HG02798 (cell line): Measurements from ENCODE around the gene MARCHF3.
"Not testable (repeated sequence)": the region's sequence is repeated elsewhere in the genome, so short reads cannot be mapped to it uniquely, and the experiment has no call there.

ENCODE experiments used
- ATAC-seq: cut with Tn5 transposase; IDR thresholded peaks from one replicate; pipeline ENCODE4 v1.9.1; 2021; ENCODE audit warnings: mild to moderate bottlenecking; ENCODE audit not compliant: unreplicated experiment, poor library complexity

Gene MARCHF3

DNA sequence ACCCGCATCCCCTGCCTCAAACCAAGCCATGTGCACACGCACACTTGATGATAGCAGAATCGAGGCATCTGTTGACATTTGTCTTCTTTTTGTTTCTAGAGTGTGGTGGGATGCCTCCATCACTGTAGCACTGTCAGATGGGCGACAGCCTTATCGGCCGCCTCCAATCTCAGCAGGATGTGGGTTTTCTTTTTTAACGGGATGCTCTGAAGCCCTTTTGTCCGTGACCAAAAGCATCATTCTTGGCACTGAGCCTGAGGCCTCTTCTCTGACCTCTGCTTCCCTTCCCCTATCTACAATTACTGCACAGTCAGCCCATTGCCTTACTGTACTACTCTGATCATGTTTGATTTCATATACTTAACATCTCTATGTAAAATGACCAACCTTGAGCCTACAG lies 175.1 kb downstream of the MARCHF3 start:
- no peak for ATAC-seq

DNA sequence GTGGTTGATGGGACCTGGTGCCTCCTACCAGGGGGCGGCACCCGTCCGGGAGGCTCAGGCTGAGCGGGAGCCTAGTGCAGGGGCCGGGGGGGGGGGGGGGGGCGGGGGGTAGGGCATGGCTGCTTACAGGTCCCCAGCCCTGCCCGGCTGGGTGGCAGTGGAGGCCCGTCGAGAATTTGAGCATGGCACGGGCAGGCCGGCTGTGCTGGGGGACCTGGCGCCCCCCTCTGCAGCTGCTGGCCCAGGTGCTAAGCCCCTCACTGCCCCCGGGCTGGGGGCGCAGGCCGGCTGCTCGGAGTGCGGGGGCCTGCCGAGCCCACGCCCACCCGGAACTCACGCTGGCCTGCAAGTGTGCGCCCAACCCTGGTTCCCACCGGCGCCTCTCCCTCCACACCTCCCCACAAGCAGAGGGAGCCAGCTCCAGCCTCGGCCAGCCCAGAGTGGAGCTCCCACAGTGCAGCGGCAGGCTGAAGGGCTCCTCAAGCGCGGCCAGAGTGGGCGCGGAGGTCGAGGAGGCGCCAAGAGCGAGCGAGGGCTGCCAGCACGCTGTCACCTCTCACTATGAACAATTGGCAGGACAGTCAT lies 175.7 kb downstream of the MARCHF3 start:
- ATAC-seq = no peak

DNA sequence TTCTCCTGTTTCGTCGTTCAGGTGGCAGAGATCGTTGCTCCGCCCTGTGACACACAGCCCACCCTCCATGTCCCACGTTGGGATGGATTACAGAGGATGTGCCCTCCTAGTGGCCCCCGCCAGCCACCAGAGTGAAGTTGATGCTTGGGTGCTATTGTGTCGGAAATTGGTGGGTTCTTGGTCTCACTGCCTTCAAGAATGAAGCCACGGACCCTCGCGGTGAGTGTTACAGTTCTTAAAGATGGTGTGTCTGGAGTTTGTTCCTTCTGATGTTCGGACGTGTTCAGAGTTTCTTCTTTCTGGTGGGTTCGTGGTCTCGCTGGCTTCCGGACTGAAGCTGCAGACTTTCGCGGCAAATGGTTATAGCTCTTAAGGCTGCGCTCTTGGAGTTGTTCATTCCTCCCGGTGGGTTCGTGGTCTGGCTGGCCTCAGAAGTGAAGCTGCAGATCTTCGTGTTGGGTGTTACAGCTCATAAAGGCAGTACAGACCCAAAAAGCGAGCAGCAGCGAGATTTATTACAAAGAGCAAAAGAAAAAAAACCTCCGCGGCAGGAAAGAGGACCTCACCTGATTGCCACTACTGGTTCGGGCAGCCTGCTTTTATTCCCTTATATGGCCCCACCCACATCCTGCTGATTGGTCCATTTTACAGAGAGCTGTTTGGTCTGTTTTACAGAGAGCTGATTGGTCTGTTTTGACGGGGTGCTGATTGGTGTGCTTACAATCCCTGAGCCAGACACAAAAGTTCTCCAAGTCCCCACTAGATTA lies 176.6 kb downstream of the MARCHF3 start:
- ATAC-seq = not testable (repeated sequence)

DNA sequence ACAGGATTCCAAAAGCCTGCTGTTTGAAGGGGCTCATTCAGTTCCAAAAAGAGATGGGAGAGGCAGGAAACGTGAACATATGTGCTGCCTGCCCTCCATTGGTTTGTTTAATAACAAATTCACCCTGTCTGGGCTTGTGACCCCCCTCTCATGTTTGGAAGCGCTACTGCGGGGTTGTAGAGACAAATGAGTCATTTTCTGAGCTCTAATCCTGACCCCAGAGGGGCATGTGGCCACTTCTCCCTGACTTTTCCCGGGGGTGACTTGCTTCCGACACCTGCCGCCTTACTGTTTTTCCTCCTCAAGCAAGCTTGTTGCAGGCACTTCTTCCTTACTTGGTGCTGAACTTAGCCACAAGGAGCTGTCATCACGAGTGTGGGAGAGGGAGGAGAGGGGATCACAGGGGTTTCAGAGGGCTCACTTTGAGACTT lies 177.5 kb downstream of the MARCHF3 start:
- no peak for ATAC-seq

DNA sequence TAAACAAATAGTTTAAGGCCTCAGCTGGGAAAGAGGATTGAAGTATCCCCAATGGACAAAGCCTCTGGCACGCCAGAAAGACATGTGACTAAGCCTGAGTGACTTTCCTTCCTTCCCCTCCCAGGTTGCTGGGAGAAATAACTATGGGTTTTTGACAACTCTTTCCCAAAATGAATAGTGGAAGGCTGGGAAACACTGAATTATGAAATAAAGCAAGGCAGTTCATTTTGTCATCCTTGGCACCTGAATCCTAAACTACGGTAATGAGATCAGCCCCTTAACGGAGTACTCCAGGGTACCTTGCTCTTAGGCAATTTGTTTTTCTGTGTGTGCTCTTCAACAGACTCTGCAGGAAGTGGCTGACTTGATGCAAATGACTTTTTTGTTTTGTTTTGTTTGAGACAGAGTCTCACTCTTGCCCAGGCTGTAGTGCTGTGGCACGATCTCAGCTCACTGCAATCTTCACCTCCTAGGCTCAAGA lies 178.2 kb downstream of the MARCHF3 start:
- ATAC-seq = peak; percentile 79

DNA sequence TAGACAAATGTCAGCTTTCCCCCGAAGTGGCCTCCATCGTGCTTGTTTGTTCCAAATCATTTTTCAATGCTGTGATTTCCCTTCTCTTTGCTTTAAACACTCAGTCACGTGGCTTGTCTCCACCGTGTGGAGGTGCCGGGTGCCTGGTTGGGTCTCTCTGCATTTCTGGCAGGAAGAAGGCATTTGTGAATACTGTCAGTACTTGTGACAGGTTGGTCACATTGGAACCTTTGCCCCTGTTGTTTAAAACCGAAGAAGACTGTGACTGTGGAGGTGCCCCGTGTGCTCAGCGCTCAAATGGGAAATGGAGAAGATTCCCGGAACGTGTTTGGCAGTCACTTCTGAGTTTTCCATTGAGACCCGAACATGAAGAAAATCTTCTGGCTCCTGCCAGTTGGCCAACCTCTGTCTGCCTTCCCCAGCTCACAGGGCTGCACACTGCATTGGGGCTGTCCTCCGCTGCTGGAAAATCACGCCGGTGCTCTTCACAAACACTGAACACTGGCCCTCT lies 178.8 kb downstream of the MARCHF3 start:
- ATAC-seq = no peak

DNA sequence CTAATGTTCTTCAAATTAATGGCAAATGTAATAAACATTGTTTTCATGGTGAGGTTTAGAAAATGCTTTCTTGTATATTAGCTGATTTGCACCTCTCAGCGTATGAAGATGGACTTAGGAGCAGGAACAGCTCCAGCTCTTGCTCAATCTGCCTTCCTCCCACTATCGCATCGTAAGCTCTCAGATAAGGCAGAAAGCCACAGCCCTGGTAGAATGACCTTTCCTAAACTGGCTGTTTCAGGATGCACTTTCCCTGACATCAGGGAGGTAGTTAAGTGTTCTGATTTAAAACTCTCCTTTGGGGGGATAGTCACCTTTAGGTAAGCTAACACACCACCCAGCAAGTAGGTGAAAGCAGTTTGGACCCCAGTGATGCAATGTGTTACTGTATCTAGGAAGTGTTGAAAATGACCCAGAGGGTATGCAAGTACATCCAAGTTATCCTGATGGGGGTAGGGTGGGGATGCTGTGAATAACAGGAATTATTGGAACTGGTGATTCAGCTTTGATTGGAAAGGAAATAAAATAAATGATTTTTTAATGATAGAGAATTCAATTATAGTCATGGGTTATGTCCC lies 181.2 kb downstream of the MARCHF3 start:
- no peak for ATAC-seq

DNA sequence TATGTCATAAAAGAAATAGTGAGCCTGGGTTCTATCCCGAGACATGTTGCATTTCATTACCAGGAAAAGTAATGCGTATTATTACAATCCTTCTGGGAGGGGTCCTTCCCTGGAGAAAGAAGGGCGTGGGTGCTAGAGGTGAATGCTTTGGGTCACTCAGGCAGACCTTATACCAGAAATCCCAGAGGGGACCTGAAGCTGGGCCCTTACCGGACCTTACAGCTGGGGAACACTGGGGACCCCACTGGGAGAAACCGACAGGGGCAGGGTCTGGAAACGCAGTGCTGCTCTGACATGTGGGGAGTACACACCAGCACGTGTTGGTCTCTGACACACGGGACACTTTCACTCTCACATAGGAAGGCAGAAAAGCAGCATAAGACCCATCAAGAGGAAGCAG lies 182.1 kb downstream of the MARCHF3 start:
- ATAC-seq = no peak

DNA sequence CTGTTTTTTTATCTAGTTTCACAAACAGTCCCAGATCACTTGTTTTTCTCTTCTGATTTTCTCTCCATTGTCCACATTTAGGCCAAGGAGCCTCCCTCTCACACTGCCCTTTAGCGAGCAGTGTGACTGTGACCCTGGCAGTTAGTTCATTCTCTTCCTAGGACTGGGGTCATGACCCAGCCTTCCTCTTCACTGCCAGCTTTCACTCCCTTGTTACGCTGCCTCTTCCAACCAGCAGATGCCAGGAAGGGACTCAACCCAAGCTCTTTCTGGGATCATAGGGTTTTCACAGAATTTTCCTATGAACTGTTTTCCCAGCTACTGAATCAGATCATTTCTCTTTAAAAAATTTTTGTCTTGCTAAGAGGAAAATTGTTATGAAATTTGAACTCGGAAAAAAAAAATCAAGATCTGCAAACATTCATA lies 182.5 kb downstream of the MARCHF3 start:
- no peak for ATAC-seq

DNA sequence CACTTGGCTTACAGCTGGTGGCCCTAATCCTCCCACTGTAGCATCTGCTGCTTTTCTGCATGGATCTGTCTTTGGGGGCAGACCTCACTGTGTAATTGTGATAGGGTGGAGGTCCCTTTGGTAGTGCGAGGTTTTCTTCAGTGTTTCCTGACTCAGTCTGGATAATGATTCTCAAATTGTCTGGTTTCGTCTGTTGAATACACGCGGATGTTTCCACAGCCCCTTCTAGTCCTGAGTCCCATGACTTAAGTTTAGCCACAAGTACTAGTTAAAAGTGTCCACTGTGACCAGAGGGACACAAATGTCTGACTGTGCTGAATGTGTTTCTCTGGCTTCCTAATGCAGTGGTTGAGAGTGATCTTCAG lies 182.9 kb downstream of the MARCHF3 start:
- ATAC-seq = no peak

DNA sequence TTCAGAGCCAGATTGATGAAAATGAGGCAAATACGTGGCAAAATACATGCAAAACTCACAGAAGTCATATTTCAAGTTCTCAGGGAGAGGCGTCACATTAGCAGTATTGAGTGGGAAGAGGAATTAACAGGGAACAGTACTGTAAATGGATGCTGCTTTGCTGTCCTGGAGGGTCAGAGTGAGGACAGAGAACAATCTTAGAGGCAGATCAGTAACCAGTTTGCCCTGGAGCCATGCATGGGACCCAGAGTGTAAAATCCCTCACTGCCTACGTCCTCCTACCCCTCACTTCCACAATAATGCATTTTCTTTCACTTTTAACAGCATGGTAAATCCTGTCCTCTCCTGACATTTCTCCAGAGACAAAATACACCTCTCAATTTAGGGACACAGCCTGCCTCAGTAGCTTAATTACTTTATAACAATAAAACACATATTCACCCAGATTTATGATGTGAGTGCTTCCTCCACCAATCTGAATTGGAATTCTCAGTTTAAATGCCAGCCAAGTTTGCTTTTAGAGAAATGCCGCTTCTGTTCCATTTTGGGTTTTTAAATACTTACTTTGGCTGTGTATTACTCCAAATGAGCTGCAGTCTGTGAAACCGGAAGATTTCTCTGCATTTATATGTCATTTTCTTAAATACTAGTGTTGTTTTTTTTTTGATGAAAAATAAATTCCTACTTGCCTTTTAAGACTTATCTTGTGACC lies 183.5 kb downstream of the MARCHF3 start:
- no peak for ATAC-seq

DNA sequence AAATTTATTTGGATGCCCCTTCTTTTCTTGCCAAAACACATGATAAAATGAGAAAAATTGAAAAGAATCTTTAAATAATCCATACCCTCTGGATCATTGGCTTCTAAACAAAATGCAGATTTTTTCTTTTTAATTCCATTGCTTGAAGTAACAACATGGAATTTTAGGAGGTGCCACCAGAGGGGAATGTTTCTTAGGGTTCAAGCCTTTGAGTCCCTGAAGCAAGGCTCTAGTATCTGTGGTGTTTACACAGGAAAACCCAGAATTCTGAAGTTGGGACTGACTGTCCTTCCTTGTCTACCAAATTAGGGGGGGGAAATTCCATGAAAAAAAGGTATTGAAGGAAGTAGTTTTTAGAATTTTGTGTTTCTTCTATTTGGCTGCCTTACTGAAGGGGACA lies 184.0 kb downstream of the MARCHF3 start:
- ATAC-seq = no peak

DNA sequence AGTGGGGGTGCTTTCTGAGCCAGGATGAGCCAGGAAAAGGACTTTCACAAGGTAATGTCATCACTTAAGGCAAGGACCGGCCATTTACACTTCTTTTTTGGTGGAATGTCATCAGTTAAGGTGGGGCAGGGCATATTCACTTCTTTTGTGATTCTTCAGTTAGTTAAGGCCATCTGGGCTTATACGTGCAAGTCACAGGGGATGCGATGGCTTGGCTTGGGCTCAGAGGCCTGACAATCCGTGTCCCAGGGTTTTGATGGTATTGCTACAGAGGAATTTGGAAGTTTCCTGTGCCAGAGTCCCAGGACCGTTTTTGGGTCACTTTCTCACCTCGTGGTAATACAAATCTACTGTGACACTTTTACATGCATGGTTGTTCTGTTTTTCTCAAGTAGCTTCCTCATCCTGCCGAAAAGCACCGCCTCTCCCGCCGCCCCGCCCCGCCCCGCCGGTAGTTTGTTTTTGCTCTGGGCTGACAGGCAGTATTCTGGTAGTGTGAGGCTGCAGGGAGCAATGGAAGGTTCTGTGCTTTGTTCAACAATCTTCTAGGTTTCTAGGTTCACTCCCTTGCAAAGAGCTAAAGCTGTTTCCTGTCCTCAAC lies 184.8 kb downstream of the MARCHF3 start:
- peak; percentile 90 for ATAC-seq

DNA sequence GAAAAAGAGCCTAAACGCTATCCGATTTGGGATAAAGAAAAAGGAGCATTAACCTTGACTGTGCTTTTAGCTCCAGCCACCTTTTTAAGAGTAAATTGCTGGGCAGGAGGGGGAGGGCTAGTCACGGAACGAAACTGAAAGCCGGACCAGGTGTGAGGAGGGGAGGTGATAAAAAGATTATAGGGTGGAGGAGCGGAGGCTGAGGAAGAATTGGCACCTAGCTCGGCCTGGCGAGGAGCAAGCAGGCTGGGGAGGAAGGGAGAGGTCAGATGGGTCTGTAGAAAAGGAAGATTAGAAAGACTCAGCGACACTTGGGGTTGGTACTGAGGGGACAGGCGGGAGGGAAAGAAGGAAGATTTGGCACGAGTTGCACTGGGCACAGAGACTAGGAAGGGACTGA lies 187.0 kb downstream of the MARCHF3 start:
- ATAC-seq = not testable (repeated sequence)

DNA sequence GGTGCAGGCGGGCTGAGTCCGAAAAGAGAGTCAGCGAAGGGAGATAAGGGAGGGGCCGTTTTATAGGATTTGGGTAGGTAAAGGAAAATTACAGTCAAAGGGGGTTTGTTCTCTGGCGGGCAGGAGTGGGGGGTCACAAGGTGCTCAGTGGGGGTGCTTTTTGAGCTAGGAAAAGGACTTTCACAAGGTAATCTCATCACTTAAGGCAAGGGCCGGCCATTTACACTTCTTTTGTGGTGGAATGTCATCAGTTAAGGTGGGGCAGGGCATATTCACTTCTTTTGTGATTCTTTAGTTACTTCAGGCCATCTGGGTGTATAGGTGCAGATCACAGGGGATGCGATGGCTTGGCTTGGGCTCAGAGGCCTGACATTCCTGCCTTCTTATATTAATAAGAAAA lies 191.0 kb downstream of the MARCHF3 start:
- ATAC-seq = not testable (repeated sequence)

DNA sequence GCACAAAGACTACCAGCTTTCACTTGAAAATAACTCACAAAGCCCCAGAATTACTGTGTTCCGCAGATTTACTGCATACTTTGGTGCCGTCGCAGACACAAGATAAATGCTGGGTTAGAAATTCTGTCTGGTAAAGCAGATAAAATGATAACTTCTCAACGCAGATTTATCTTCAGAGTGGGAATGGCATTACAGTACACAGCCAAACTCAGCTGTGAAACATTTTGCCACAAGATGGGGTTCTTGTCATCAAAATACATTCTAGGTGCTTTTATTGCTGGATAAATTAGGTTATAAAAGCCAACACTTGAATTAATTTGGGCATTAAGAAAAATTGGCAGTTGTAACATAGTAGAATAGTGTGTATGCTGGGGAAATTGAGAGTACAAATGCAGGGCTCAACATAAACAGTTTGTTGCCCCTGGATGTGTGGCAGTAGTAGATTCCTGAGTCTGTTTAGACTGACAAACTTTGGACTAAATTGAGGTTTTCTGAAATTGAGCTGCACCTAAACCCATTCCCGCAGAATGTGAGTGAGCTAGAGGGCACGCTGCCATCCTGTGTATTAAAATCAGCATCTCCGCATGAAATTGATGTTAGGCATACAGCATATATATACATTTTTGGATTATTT lies 192.3 kb downstream of the MARCHF3 start:
- ATAC-seq = no peak

DNA sequence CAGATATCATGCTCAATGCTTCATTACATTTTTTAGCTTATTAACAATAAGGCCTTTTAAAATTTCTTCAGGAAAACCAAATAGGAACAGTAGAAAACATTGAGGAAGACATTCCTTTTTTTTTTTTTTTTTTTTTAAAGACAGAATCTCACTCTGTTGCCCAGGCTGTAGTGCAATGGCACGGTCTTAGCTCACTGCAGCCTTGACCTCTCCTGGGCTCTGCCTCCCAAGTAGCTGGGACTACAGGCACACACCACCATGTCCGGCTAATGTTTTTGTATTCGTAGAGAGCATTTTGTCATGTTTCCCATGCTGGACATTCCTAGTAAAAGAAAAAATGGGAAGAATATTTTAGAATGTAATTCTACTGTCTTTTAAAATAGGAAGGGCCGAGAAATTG lies 193.1 kb downstream of the MARCHF3 start:
- no peak for ATAC-seq

DNA sequence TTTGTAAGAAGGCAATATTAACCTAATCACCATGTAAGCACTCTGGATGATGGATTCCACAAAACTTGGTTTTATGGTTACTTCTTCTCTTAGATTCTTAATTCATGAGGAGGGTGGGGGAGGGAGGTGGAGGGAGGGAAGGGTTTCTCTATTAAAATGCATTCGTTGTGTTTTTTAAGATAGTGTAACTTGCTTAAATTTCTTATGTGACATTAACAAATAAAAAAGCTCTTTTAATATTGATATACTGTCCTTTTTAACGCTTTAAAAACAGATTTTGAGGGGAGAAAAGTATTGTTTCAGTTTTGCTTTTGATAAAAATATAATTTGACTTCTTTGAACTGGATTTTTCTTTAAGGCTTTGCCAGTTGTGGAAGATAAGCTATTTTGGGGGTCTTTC lies 193.6 kb downstream of the MARCHF3 start:
- no peak for ATAC-seq

DNA sequence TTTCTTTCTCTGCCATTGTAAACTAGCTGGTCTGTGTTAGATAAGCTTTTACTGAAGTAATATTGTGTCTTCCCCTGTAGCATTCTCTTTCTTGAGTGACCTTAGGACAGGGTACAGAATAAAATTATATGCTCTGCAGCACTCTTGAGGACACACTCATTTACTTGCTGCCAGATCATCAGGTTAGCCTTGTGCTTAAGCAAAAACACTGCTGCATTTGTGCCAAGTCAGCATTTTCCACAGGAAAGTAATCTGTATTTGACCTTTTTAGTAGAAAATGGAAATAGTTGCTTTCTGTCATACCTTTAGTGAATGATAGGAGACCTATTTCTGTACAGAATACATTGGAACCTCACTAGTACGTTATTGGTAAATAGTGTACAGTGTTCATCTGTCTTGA lies 199.2 kb downstream of the MARCHF3 start:
- ATAC-seq = no peak

DNA sequence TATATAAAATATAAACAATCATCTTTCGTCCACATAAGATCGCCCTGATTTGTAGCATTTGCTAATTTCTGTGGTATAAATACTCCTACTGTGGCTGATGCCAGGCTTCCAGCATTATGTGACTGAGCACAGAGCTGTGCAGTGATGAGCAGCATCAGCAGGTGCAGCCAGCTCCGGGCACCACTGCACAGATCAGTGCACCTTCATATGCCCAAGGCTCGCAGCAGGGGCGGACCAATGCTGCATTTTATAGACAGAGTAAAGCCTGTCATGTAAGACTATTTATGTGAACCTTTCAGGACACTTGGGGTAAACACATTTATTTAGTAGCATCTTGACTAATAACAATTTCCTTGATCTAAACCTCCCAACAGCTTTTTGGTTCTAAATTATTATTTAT lies 200.3 kb downstream of the MARCHF3 start:
- ATAC-seq = no peak
